HG03575 (cell line): ENCODE measurements around the gene CRY1.

ENCODE experiments used
- ATAC-seq: cut with Tn5 transposase; IDR thresholded peaks from one replicate; pipeline ENCODE4 v1.9.1; 2021; ENCODE audit not compliant: unreplicated experiment, insufficient number of reproducible peaks, low FRiP score; ENCODE audit errors: extremely low read depth

Gene CRY1

DNA sequence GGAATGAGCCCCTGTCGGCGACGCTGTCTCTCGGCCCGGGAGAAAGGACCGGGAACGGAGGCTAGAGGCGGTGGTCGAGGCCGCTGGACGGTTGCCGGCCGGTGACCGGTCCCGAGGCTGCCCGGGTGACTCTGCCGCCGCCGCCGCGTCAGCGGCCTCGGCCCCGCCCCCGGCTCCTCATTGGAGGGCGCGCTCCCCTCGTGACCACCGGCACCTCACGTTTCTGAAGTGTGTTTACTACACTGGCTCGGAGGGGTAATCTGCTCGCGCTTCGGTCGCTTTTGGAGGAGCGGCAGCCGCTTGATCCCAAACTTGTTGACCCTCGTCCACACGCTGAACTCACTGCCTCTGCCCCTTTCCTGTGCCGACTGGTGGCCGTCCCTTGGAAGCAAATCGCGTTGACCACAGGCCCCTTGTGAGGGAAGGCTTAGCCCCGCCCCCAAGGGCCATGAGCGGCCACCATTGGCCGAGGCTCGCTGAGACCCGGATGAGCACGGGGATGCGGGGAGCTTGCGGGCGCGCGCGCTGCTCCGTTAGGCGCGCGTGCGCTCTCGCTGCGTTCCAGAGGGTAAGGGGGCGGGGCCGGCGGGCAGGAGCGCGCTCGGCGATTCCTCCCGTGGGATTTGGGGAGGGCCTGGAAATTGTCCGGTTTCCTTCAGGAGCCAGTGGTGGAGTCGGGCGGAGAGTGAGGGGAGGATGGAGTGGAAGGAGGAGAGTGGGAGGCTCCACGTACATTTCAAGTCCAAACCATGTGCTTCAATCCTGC lies at the start of gene CRY1:
CRY1 (minus strand) TSS at position 133 of the 766 bp plus-strand sequence. CDS start 588 bp downstream, outside the sequence.
- ATAC-seq, result no peak

DNA sequence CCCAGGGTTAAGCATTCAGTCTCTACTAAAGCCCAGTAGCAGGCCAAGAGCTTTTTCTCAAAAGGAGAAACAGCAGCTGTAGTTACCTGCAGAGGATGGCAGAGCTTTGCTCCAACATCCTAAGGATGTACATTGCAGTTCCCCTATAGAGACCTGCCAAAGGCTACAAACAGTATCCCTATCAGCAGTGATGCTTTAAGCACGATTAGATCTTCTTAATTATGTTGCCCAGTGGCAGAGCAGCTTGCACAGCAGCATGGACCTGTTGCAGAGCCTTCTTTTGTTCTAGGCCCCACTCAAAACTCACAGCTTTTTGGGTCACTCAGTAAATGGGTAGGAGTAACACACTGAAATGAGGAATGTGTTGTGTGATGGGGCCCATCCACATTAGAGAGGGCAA lies 46.4 kb upstream of the CRY1 start:
- no peak for ATAC-seq

DNA sequence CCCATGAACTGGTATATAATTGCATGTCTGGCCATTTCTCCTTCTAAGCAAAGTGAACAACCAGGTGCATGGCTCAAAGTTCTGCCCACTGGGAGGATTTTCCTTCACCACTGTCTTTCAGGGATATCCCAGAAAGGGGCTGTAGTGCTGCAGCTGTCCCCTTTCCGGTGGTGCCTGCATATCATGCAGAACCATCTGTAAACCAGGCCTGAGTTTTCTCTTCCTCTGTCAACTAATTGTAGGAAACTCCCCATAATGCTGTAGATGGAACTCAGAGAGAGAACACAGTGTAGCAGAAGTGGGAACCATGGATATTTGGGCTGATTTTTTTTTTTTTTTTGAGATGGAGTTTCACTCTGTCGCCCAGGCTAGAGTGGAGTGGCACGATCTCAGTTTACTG lies 45.6 kb upstream of the CRY1 start:
- ATAC-seq, result no peak

DNA sequence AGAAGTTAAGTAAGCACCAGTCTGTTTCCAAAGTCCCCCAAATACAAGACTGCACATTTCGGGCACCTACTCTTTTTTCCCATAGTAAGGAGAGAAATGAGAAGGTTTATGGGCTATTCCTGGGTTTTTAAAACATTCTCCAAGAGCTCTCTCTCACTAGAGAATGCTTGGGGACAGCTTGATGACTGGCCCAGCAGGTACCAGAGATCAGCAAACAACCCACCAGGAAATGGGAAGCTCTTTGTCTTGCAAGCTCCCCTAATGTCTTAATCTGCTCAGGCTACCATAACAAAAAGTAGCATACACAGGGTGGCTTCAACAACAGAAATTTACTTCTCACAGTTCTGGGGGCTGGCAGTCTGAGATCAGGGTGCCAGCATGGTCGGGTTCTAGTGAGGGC lies 41.8 kb upstream of the CRY1 start:
- ATAC-seq, result no peak

DNA sequence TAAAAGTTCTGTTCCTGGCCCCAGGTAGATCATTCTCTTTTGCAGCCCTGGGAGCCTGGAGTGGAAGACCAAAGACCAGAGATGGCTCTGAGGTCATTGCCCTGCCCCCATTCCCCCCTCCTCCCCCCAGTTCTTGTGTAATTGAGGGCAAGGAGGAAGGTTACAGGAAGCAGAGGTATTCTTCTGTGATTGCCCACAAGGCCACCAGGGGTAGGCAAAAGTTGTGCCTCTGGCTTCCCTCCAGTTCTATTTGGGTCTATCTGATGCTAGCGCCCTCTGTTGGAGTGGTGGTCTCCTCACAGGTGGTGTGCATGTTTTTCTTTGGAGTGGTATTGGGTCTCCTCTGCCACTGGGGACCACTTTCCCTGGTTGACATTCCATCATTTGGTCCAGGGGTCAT lies 41.2 kb upstream of the CRY1 start:
- ATAC-seq, result no peak

DNA sequence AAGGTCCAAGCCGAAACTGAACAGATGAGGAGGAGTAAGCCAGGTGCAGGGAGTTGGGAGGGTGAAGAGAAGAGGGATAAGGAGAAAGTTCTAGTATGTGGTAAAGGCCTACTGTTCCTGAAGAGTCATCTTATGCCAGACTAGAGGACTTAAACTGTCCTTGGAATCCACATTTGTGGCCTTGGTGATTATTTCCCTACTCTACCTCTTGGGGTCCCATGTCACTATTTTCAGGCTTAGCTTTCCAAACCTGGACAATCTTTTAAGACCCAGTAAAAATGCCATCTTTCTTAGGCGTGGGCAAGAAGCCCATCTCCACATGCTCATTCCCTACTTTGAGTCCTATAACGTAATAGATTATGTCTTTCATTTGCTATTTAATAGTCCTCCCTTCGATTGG lies 40.1 kb upstream of the CRY1 start:
- no peak for ATAC-seq

DNA sequence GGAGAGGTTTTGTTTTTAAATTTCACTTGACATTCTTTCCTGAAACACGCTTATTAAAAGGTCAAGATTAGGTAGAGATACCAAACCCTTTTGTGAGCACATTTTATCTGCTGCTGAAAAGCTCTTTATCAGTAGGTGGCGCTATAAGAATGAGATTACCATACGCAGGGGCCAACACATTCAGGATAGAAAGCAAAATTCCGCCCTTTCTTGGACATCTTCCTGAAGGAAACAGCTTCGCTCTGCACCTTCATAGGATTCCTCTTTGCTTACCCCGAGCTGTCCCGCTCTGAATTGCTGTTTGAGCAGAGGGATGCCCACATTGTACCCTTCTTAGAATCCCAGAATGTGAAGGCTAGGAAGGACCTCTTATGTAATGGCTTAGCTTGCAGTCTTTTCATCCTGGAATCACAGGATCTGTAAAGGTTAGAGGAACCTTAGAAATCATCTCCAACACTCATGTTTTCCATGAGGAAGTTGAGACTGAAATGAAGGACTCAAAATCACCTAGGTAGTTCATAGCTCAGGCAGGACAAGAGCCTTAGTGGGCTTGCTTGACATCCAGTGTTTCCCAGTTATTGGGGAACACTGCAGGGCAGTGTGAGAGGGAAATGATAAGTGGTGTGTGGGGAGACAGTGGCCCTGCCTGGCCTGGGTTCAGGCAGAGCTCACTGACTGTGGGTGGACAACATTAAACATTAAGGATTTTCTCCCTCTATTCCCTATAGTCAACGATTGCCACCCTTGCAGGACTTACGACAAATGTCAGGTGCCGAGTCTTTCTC lies 38.7 kb upstream of the CRY1 start:
- ATAC-seq, result no peak

DNA sequence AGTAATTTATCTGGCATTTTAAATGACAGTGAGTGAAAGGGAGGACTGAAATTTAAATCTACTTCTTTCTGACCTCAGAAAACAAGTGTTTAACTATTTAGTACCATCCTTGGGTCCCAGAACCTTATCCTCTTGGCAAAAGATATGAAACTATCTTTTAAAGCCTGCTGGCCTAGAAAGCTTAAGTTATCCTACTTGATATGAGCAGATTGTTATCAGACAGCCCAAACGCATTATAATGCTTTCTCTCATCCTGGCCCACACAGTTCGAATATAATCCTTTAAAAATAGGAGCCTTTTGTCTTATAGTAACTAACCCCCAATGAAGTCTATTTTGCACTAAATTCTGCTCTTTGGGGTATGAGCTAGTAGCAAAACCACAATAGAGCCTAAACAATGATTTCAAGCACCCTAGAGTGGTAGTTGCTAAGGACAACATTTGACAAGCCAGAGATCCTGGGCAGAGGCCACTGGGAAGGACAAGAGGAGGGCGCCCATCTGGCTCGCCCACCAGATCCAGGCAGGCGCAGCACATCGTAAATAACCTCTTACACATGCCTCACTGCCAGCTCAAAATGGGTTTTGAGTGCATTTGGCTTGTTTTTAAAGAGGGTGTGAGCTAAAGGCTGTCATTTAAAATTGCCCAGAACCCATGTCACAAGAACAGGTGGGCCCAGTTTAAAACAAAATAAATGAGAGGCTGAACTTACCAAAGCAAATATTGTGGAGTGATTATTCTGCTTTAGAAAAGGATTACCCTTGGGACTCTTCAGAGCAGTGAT lies 37.7 kb upstream of the CRY1 start:
- no peak for ATAC-seq

DNA sequence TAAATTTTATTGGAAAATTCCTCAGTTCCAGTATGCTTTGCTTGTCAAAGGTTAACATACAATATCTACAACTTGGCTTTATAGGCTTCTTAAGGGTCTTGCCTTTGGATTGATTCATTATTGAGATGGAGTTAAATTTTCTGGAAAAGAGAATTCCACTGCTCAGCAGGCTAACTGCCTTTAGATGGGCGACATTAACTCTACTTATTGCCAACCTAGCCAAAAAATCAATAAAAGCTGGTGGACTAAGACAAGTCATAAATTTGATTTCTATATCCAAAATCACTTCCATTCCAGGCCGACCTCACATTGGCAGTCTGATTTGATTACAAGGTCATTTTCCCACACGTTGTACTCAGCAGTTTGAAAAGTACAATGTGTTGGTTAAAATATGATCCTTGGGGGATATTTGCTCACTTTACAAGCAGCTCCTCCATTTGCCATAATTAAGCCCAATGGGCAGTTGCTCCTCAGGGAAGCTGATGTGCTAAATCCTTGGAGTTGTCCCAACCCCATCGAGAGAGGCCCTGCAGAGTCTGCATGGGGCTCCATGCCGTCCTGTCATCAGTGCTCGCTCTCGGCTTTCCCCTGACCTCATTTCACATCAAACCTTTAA lies 36.1 kb upstream of the CRY1 start:
- ATAC-seq, result no peak

DNA sequence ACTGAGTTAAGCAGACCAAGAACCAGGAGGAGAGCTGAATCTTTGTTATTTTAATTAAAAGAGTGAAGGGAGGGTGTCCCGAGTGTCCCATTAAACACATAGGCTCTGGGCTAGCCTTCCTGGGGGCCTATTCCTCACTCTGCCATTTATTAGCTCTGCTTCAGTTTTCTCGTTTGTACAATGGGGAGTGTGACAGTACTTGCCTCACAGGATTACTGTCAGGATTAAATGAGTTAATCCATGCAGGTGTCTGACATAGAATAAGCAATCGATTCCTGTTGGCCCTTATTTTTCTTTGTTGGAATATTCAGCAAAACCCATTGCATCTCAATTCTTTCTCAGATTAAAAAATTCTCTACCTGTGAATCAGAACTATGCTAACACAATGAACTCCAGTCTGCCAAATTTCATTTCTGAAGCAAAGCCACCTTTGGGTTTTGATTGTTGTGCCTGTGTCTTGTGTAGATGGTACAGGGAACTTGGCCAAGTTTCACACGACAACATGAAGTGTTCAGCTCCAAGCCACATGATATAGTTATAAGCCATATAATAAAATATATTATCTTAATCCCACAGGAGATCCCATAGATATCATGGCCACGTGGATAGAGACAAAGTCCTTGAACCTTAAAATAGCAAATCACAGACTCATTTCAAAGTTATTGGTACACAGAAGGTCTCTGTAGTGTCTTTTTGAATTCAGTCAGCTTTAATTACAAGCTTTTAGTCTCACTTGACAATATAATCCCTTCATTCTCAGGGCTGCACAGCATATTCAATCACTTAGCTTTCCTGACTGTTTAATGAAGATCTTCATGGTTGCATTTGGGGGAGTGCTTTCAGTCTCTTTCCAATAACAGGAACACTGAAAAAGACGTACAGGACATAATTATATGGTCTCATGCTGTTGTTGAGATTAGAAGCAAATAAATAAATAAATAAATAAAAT lies 34.4 kb upstream of the CRY1 start:
- ATAC-seq, result no peak

DNA sequence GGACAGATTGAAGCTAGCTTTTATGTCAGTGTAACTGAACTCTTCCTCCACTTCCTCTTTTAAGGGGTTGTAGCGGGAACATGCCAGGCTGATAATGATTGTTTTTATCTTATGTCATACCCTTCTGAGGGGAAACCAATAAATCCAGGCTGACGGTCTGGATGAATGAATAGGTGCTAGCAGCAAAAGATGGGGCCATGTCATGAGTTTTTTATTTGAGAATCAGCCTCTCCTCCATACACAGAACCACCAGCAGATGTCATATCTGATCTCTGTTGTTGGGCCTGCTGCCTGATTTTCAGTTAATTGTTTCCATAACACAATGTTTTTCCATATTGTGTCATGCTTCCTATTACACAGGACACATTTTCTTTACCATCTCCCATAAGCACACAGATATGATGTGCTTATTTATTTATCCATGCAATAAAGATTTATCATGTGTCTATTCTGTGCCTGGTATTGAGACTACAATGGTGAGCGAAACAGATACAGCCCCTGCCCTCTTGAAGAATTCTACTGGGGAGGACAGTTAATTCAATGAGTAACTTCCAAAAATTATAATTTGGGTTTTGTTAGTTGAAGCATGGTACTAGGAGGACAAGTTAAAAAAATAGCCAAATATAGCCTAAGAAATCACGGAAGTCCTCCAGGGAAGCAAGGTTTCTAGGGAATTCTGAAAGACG lies 33.6 kb upstream of the CRY1 start:
- ATAC-seq, result no peak

DNA sequence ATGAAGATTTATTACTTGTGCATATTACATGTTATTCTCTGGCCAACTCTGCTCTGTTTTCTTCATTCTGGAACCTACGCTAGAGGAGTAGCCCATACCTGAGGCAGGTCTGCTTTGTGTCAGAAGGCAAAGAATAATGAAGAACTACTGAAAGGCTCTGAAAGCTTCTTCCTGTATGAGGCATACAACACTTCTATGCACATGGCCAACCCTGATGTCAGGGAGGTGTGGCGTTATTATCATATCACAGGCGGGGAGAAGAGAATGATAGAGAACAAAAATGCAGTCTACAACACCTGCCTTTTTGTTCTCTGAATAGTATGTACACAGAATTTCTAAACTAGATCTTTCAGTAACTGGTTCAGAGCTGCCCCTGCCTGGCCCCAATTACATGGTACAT lies 32.5 kb upstream of the CRY1 start:
- no peak for ATAC-seq

DNA sequence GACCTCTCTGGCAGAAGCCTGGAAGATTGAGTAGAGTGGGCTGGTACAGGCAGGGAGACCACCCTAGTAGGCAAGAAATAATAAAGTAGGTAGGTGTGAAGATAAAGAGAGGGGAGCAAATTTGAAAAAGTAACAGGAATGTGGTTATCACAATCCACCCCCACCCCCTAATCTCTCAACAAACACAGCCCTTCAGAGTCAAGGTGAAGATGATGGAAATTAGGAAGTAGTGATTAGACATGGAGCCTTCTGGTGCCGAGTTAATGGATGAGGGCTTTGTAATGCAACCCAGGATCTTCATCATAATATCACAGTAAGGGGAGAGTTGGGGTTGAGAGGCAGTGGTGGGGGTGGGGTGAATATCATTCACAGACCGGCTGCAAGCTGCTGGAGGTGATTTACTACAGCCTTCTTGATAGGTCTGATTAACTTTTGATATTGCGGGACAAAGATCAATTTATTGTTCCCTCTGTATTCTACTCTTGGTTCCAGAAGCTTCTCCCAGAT lies 29.2 kb upstream of the CRY1 start:
- ATAC-seq, result no peak

DNA sequence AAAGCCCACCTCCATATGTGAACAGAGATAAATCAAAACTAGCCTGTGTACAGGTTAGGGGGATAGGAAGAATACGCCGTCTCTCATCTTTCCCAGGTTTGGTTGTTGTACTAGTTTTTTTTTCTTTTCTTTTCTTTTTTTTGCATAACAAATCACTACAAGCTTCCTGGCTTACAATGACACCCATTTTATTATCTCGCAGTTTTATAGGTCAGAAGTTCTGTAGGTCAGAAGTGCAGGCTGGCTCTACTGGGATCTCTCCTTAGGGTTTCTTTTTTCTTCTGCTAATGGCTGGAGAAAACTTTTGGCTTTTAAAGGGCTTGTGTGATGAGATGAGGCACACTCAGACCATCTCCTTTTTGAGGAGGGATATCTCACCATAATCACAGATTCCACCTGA lies 25.7 kb upstream of the CRY1 start:
- ATAC-seq, result no peak

DNA sequence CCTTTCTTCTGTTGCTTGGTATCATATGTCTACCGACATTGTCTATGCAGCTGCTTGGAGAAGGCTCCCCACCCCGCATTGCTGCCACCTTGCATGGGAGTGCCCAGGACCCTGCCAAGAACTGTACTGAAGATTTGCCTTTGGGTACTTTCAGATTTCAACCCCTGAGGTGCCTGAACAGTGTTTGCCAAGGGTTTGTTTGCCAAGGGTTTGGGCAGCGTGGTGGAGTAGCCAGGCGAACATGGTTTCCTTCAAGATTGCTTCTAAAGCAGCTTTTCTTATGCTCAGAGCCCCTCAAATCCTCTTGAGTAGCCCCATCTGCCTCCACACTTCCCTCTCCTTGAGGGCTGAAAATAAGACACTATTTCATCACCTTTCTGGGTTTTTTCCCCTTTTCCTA lies 25.3 kb upstream of the CRY1 start:
- ATAC-seq, result no peak

DNA sequence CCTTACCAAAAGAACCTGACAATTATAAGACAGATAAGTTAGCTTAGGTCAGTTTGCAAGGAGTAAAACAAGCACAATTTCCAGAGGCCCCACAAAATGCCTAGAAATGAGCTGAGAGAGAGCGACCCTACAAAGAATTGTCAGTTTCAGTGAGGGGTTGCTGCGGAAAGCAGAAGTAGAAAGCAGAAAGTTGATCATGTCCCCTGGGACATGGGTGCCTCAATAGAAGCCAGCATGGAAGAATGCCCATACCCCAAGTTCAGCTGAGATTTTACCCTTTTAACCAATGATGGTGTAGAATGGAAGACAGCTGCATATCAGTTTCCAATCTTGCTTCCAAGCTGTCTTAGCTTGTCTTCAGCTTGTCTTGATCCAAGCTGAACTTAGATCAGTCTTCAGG lies 21.8 kb upstream of the CRY1 start:
- ATAC-seq, result no peak

DNA sequence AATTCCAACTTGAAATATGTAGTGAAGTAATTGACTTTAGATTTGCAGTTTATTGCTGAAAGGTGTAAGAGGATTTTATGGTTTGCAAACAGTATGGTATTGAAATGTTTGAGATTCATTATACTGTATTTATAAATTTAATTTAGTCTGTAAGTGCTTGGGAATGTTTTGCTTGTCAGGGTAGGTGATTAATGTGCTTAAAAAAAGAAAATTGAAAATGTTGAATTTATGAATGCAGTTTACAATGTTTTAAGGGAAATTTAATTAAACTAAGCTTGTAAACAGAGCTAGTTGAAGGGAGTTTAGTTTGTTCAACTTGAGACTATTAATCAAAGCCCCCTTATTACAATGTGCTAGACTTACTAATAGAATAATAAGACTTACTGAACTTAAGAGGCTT lies 18.0 kb upstream of the CRY1 start:
- ATAC-seq, result no peak
